ENCODE measurements around the gene RFT1.
A peak's percentile ranks its signal among the peaks of the same experiment; 100 is the strongest.

The RFT1 gene

DNA sequence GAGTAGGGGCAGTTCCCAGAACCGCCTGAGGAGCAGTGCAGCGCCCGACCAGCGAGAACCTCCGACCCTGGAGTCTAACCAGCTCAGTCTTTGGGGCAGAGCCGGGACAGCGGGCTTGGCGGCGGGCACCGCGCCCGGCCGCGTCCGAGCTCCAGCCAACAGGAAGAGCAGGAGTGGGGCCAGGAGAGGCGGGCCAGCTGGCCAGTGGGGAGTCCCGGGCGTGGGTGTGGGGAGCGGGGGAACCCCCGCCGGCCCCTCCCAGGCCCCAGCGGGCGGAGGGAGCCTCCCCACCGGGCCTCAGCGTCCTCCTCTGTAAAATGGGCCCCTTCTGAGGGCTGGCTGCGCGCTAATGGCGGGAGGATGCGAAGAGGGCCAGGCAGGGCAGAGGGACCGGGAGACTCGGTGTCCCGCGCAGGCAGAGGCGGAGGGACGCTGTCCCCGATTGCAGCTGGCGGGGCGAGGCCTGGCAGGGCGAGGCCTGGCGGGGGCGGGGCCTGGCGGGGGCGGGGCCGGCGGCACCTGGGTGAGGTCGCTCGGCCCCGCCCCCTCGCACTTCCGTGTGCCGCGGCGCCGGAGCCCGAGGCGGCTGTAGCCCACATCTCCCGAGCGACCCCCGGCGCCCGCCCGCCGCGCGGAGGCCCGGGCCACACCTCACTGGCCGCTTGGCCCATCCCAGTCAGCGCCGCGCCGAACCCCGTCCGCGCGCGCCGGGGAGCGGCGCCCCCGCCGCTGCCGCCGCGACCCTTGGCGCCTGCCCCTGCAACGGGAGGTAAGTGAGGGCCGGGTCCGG is 30.6 kb upstream of the RFT1 start, which contains the start of gene PRKCD:
Gene PRKCD (plus strand): TSS at position 550 of the 790 bp plus-strand sequence. CDS start 17,214 bp downstream, outside the sequence.
- peaks cover 78 to 79% of the 10 kb centered on the region in 2 experiments for H3K4me1 ChIP-seq (ENCODE audit: control insufficient read depth in 1 of 2, insufficient read depth in 1 of 2, low read depth in 1 of 2, low read length in 1 of 2)

DNA sequence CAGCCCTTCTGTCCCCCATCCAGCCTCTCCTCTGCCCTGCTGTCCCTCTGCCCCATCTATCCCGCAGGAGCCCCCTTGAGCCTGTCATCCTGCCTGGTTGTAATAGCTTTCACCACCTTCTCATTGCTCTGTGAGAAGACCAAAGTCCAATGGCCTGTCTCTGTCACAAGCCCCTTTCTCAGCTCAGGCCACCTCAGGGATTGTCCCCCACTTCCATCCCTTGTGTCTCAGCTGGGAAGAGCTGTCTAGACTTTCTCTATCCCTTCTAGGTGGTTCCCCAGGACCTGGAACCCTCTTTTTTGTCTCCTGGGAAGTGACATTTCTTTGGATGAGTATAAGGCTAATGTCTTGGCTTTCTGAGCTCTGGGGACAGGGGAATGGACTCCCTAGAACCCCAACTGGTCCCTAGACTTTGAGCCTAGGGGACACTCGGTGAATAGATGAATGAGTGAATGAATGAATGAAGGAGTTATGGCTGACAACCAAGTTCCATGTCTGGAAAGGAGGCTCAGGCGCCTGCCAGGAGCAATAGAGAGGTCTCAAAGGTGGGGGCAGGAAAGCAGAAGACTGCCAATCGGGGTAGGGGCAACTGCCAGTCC is 29.9 kb upstream of the RFT1 start:
- Histone ChIP-seq H3K27me3 (peaks cover 22% of the 10 kb centered on the region), H3K4me1 (ENCODE audit: control insufficient read depth in 1 of 2, insufficient read depth in 1 of 2, low read depth in 1 of 2, low read length in 1 of 2) (peaks cover 72 to 74% of the 10 kb centered on the region in 2 experiments), H3K27ac (peak overlapping the region; percentile 99), H3K36me3 (peaks cover 6% of the 10 kb centered on the region), H3K4me3 (ENCODE audit: low read depth in 1 of 2, low read length in 1 of 2) (peak overlapping the region; percentile 83 to 97), H3K9me3 (no peaks in the 10 kb centered on the region)
- TF ChIP-seq, protein P1, sequence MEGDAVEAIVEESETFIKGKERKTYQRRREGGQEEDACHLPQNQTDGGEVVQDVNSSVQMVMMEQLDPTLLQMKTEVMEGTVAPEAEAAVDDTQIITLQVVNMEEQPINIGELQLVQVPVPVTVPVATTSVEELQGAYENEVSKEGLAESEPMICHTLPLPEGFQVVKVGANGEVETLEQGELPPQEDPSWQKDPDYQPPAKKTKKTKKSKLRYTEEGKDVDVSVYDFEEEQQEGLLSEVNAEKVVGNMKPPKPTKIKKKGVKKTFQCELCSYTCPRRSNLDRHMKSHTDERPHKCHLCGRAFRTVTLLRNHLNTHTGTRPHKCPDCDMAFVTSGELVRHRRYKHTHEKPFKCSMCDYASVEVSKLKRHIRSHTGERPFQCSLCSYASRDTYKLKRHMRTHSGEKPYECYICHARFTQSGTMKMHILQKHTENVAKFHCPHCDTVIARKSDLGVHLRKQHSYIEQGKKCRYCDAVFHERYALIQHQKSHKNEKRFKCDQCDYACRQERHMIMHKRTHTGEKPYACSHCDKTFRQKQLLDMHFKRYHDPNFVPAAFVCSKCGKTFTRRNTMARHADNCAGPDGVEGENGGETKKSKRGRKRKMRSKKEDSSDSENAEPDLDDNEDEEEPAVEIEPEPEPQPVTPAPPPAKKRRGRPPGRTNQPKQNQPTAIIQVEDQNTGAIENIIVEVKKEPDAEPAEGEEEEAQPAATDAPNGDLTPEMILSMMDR (IDR thresholded peaks at IDR 0.05): no peak

More for the DNA sequence above, 30.6 kb upstream of the RFT1 start, which contains the start of gene PRKCD:
- Histone ChIP-seq H3K9me3 (no peaks in the 10 kb centered on the region), H3K36me3 (peaks cover 13% of the 10 kb centered on the region), H3K27ac (peak within 1 kb of the TSS; percentile 99), H3K27me3 (peaks cover 16% of the 10 kb centered on the region), H3K4me3 (ENCODE audit: low read depth in 1 of 2, low read length in 1 of 2) (peak within 1 kb of the TSS; percentile 83 to 97)
- TF ChIP-seq, protein P1 (IDR thresholded peaks at IDR 0.05): peak; percentile 78

DNA sequence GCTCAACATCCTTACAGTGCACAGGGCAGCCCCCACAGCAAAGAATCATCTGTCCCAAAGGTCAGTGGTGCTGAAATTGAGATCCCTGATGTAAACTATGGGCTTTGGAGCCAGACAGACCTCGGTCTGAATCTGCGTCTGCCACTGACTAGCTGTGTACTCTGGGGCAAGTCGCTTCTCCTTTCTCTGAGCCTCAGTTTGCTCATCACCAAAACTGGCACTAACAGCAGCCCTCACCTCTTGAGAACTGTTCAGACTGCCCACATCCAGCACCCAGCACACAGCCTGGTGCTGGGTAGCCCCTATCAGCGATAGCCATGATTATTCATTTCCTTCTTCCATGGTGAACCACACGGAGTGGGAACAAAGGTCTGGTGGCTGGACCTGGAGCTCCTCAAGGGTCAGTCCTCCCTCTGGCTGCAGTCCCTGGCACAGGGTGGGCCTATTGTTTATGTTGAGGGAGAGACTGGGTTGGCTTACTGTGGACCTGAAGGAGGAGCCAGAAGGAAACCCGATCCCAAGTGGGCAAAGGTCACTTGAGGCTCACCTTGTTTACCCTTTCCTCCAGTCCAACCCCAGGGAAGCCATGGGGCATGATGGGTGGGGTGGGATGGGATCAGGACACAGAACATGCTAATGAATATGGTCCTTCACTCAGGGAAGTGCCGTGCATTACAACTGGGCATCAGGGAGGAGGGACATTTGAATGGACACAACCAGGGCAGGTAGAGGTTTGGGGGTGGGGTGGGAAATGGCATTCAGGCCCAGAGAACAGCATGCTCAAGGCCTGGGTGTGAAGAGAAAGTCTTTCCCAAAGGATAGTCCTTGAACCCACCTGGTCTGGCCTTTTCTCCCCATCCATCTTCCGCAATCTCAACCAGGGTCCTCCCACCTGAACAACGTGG is 29.2 kb upstream of the RFT1 start:
- TF ChIP-seq, protein P1 (IDR thresholded peaks at IDR 0.05): no peak
- peaks cover 25% of the 10 kb centered on the region for H3K27me3 ChIP-seq
- H3K36me3 ChIP-seq: peaks cover 4% of the 10 kb centered on the region
- H3K27ac ChIP-seq: peak overlapping the region; percentile 99
- H3K4me1 ChIP-seq (ENCODE audit: control insufficient read depth in 1 of 2, insufficient read depth in 1 of 2, low read depth in 1 of 2, low read length in 1 of 2): peaks cover 65 to 66% of the 10 kb centered on the region in 2 experiments
- peak overlapping the region in 1 of 2 experiments; percentile 12 for H3K4me3 ChIP-seq (ENCODE audit: low read depth in 1 of 2, low read length in 1 of 2)
- H3K9me3 ChIP-seq: no peaks in the 10 kb centered on the region

DNA sequence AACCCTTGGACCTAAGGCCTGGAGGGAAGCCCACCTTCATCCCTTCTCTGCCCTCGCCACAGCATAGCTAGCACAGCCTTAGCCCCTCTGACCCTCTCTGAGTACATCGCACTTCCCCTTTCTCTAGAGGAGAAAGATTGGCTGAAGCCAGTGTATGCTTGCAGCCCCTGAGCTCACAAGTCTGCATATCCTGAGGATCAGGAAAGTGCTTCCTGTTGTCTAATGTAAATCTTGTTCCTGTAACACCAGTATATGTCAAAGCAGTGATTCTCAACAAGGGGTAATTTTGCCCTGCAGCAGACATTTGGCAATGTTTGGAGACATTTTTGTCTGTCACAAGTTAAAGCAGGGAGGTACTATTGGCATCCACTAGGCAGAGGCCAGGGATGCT is 28.5 kb upstream of the RFT1 start:
- peaks cover 58 to 60% of the 10 kb centered on the region in 2 experiments for H3K4me1 ChIP-seq (ENCODE audit: control insufficient read depth in 1 of 2, insufficient read depth in 1 of 2, low read depth in 1 of 2, low read length in 1 of 2)
- TF ChIP-seq, protein P1 (IDR thresholded peaks at IDR 0.05): no peak
- H3K27me3 ChIP-seq: peaks cover 25% of the 10 kb centered on the region
- H3K27ac ChIP-seq: peak overlapping the region; percentile 99
- no peak overlapping the region for H3K4me3 ChIP-seq (ENCODE audit: low read depth in 1 of 2, low read length in 1 of 2)
- H3K9me3 ChIP-seq: no peaks in the 10 kb centered on the region
- H3K36me3 ChIP-seq: no peaks in the 10 kb centered on the region

DNA sequence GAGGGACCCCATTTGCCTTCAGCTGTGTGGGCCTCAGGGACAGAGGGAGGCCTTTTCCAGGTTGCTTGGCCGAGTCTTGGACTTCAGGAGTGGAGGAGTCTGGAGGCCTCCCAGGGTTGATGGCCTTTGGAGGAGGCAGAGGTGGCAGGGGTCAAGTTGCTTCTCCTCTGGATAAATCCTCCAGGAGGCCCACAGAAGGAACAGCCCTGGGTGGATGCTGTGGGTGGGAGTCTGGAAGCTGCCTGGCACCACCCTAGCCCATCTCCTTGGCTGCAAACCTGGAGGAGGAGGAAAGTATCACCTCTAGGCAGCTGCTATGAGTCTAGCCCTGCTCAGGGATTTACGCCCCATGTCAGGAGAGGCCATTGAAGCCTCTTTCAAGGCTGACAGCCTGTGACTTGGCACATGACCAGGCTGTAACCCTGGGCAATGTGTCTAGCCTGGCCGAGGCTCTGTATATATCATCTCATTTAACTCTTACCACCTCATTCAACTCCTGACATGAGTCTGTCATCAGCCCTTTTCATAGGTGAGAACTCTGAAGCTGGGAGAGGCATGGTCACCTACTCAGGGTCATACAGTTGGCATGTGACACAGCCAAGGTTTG is 27.8 kb upstream of the RFT1 start:
- no peaks in the 10 kb centered on the region for H3K9me3 ChIP-seq
- H3K27me3 ChIP-seq: peaks cover 25% of the 10 kb centered on the region
- peaks cover 57% of the 10 kb centered on the region in 2 experiments for H3K4me1 ChIP-seq (ENCODE audit: control insufficient read depth in 1 of 2, insufficient read depth in 1 of 2, low read depth in 1 of 2, low read length in 1 of 2)
- H3K36me3 ChIP-seq: no peaks in the 10 kb centered on the region
- TF ChIP-seq, protein P1 (IDR thresholded peaks at IDR 0.05): no peak
- no peak overlapping the region for H3K4me3 ChIP-seq (ENCODE audit: low read depth in 1 of 2, low read length in 1 of 2)
- peak overlapping the region; percentile 99 for H3K27ac ChIP-seq
